ENCODE results near the gene ATRAID. TPM values are rescaled to one million over a fixed set of nuclear protein-coding genes. Genes with fewer than 3 reads are reported as not detected.

Gene ATRAID
- total RNA-seq, 1 experiment from 2014 or later, result 108 TPM

DNA sequence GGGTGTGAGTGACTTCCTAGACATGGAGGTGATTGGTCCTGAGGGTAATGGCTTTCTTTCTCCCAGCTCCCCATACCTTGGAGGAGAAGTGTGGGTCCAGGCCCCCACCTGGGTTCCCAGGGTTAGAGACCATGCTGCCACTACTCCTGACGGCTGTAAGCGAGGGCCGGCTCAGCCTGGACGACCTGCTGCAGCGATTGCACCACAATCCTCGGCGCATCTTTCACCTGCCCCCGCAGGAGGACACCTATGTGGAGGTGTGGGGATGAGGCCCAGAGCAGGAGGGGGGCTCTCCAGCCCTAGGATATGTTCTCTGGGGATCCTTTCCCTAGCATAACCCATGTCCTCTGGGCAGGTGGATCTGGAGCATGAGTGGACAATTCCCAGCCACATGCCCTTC is 27.1 kb downstream of the ATRAID start:
- WGBS (ENCODE audit: extremely low coverage, insufficient read length, low lambda C conversion rate), result no CpG with 5 or more reads among the region's 8 CpGs
- DNase-seq, result no peak
- Mint-ChIP-seq H3K27me3 (ENCODE audit: low read depth) (no peaks in the 10 kb centered on the region), H3K9me3 (no peaks in the 10 kb centered on the region), H3K4me3 (no peak overlapping the region; a peak in 1 of 5 replicates), H3K27ac (no peak overlapping the region), H3K4me1 (no peaks in the 10 kb centered on the region), H3K36me3 (ENCODE audit: insufficient read depth in 1 of 3, low read depth in 3 of 3) (peaks cover 58 to 100% (median 99%) of the 10 kb centered on the region in 3 experiments)
- Histone ChIP-seq H2AFZ (ENCODE audit: low read length) (no peak overlapping the region), H3K18ac (ENCODE audit: insufficient read length, low read depth, low read length) (no peak overlapping the region), H2BK5ac (ENCODE audit: insufficient read length, low read length) (no peak overlapping the region), H3K56ac (ENCODE audit: insufficient read length, low read depth, low read length) (no peak overlapping the region), H4K5ac (ENCODE audit: insufficient read length, low read depth, low read length) (no peak overlapping the region), H3K14ac (ENCODE audit: insufficient read depth, low read length) (no peak overlapping the region), H3K27me3 (ENCODE audit: insufficient read depth, low read length) (no peaks in the 10 kb centered on the region), H3K4me1 (ENCODE audit: insufficient read depth, low read length) (no peaks in the 10 kb centered on the region), H3T11ph (ENCODE audit: low read length) (no peak overlapping the region), H3K79me2 (ENCODE audit: insufficient read depth, low read length) (no peaks in the 10 kb centered on the region), H4K20me1 (ENCODE audit: control insufficient read depth, insufficient read depth, insufficient read length) (no peaks in the 10 kb centered on the region), H2BK15ac (ENCODE audit: low read depth, low read length) (no peak overlapping the region), H4K8ac (replicated peaks; ENCODE audit: insufficient read length, low read depth, low read length) (no peak overlapping the region), H3K23ac (ENCODE audit: insufficient read length, low read depth, low read length) (no peak overlapping the region), H3K79me1 (ENCODE audit: insufficient read depth, low read depth, low read length, poor library complexity, severe bottlenecking) (no peaks in the 10 kb centered on the region), H3K4ac (ENCODE audit: low read depth, low read length) (no peak overlapping the region), H2BK12ac (ENCODE audit: insufficient read length, low read depth, low read length) (no peak overlapping the region), H3K27ac (ENCODE audit: insufficient read length, low read depth, low read length) (no peak overlapping the region), H3K4me2 (ENCODE audit: insufficient read depth, insufficient read length, low read length) (no peak overlapping the region), H2BK20ac (ENCODE audit: low read depth, low read length, poor library complexity, severe bottlenecking) (no peak overlapping the region), H4K91ac (ENCODE audit: insufficient read length, low read depth, low read length) (no peak overlapping the region), H3K23me2 (ENCODE audit: insufficient read length, low read depth, low read length, poor library complexity, severe bottlenecking) (no peaks in the 10 kb centered on the region), H3K9ac (ENCODE audit: extremely low read depth, insufficient read length, low read length) (no peak overlapping the region), H2BK120ac (ENCODE audit: low read depth, low read length, poor library complexity, severe bottlenecking) (no peak overlapping the region), H2AK5ac (ENCODE audit: insufficient read length, low read length) (no peak overlapping the region), H3K9me3 (ENCODE audit: control insufficient read depth, low read depth, low read length) (no peaks in the 10 kb centered on the region)
- TF ChIP-seq, protein P1, sequence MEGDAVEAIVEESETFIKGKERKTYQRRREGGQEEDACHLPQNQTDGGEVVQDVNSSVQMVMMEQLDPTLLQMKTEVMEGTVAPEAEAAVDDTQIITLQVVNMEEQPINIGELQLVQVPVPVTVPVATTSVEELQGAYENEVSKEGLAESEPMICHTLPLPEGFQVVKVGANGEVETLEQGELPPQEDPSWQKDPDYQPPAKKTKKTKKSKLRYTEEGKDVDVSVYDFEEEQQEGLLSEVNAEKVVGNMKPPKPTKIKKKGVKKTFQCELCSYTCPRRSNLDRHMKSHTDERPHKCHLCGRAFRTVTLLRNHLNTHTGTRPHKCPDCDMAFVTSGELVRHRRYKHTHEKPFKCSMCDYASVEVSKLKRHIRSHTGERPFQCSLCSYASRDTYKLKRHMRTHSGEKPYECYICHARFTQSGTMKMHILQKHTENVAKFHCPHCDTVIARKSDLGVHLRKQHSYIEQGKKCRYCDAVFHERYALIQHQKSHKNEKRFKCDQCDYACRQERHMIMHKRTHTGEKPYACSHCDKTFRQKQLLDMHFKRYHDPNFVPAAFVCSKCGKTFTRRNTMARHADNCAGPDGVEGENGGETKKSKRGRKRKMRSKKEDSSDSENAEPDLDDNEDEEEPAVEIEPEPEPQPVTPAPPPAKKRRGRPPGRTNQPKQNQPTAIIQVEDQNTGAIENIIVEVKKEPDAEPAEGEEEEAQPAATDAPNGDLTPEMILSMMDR (conservative IDR thresholded peaks at IDR 0.05), result no peak
